Suppressor macrophage treated with lipopolysaccharide for 4 hours (primary cell): Measurements from ENCODE around the gene SEPSECS.
"Not testable (repeated sequence)": the region's sequence is repeated elsewhere in the genome, so short reads cannot be mapped to it uniquely, and the experiment has no call there.

ENCODE experiments used
- DNase-seq: peaks from one replicate; pipeline ENCODE4 v3.0.0-alpha.2; 2020

Gene SEPSECS

DNA sequence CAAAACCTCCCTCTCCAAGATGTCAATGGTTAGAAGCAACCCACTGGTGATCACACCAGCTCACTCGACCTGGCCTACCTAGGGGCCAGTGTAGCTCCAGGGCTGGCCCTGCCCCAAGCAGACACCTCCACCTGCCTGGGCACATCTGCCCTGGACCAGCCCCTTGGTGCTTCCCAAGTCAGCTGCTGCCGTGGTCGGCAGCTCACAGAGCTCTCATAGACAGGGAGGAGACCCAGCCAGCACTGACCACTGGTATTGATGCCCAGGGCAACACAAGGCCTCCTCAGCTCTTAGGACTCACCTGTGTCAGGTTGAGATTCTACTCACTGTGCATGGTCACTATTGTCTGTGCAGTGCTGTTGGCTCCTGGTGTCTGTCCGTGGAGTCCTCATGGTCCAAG is 51.7 kb downstream of the SEPSECS start:
- no peak for DNase-seq

DNA sequence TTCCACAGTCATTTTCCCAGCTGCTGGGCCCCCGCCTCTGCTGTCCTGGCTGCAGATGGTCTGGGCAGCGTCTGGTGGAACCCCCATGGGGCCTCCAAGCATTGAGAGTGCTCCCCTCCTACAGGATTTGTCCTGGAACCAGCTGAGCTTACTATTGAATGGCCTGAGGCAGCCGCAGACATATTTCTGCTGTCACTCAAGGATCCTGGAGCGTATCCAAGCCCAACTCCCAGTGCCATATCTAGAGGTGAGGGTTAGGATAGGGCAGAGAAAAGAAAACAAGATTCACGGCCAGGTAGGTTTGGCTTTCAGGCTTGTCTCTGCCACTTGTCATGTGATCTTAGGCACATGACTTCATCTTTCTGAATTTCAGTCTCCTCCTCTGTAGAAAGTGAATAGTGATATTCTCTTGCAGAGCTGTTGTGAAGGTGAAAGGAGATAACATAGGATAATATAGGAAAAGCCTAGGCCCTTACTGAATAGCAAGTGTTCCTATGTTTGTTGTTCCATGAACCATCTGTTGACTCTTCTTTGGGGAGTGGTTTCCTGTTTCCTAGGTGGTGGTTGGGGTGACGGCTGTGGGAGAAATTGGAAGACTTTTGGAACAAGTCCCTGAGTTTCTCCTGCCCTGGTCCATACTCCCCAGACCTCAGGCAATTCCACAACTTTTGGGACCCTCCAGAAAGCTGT is 52.3 kb downstream of the SEPSECS start:
- DNase-seq = no peak

- DNase-seq = no peak
Measured at GRCh38 chr4:25106363-25107151, 53.7 kb downstream of the SEPSECS start.

GRCh38 chr4:25104591-25104990 is 55.7 kb downstream of the SEPSECS start:
- DNase-seq = peak; percentile 31

DNA sequence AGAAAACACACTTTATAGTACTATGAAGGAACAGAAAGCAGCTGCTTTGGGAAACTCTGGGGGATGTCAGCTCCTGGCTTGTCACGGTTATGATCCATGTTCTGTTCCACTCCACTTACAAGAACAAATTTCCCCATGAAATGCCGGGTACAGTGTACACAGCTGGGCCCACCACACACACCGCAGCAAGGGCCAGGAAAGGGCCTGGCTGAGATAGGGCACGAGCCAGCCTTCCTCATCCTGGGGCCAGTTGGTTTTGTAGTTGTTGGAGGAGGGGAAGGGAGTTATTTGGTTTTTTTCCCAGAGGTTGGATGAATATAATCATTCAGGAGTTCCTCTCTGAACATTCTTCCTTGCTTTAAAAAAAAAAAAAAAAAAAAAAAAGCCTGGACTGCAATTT is 56.8 kb downstream of the SEPSECS start:
- no peak for DNase-seq

DNA sequence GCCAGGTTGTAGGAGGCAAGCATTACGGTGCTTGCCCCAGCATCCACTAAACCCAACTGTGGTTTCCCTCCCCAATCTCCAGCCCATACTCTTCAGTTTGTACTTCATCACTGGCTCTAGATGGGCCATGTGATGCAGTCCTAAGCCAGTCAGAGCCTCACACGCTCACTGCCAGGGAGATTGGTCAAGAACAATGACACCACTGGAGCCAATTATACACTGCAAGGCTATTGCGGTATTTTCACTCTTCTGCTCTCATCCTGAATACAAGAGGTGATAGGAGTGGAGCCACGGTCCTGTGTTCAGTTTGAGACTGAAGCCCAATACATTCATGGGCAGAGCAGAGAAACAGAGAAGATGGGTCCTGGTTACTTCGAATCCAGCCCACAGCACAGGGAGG is 58.4 kb downstream of the SEPSECS start:
- DNase-seq = no peak

GRCh38 chr4:25100710-25101109 is 59.5 kb downstream of the SEPSECS start:
- no peak for DNase-seq

- no peak for DNase-seq
Measured at GRCh38 chr4:25100021-25100555, 60.2 kb downstream of the SEPSECS start.

GRCh38 chr4:25098964-25099891 is 61.0 kb downstream of the SEPSECS start:
- DNase-seq = no peak

DNA sequence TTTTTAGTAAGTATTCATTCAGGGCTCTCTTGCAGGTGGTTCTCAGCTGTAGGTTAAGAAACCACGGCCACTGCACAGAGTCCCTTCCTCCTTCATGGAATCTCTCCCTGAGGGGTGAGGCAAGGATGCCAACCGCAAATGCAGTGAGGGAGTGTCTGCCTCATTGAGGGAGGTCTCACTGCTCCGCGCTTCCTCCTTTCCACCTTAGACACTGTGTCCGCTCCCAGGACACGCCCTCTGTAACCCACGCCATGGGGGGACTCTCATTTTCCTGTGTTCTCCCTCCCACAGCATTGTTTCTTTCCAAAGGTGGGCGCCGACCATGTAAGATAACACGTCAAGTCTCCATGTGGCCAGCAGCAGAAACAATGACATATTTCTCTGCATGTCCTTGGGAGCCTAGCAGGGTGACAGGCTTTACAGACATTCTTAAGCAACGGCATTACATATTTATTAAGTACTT is 63.2 kb downstream of the SEPSECS start:
- DNase-seq = no peak

DNA sequence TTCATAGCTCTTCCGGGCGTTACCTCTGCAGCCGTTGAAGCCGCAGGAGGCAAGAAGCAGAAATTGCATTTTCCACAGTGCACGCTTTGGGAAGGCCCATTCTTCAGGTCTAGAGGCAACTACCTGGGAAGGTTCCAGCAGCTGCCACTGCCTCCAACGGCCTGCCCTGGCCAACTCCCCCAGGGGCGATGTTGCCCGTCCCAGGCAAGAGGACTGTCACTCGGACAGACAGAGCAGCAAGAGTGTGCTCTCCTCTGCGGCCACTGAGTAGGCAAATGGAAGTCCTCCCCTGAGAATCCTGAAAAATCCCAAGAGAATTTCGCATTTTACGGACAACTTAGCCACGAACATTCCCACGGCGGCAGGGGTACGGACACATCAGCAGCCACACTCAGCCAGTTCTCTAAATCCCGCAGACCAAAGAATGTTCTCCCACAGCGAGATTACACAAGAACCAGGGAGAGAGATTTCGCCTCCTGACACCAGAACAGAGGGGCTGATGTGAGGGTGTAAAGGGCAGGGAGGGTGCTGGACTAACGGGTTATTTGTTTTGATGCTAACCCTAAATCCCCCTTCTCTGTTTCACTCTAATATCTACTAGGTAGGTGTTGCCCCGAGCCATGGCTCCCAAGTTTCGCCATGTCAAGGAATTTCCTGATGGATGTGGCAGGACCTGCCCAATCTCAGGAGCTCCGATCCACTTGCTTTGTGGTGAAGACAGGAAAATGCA is 63.8 kb downstream of the SEPSECS start:
- no peak for DNase-seq

DNA sequence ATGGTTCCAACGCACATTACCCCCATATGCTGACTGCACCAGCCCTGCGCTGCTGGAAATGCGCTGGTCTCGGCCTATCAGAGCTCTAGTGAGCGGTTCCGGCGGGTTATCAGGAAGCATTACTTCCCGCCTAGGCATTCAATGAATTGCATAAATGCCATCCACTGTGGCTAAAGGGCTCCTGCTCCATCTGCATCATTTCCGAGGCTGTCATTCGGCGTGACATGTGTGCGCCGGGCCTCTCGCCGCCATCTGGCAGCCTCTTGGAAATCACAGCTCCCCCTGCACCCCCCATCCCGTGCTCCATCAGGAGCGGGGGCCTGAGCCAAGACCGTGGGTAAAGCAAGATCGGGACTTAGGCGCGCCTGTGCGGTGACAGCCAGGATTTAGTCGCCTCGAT is 64.4 kb downstream of the SEPSECS start:
- no peak for DNase-seq

- no peak for DNase-seq
Measured at GRCh38 chr4:25092139-25092538, 68.1 kb downstream of the SEPSECS start.

DNA sequence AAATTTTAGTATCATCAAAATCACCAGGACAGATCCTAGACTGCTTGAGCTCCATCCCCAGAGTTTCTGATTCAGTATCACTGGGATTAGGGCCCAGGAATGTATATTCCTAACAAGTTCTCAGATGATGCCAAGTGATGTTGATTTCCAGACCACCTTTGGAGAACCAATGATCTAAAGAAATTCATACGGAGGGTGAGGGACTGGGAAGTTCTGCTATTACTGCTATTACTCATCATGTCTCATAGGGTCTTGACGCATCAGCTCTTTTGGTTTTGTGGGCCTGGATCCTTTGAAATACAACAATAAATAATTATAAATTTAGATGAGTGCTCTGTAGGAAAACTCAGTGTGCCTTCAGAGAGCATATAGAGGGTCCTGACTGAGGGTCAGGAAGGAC is 69.7 kb downstream of the SEPSECS start:
- DNase-seq = peak; percentile 39

- no peak for DNase-seq
Measured at GRCh38 chr4:25089051-25089763, 71.0 kb downstream of the SEPSECS start.

DNA sequence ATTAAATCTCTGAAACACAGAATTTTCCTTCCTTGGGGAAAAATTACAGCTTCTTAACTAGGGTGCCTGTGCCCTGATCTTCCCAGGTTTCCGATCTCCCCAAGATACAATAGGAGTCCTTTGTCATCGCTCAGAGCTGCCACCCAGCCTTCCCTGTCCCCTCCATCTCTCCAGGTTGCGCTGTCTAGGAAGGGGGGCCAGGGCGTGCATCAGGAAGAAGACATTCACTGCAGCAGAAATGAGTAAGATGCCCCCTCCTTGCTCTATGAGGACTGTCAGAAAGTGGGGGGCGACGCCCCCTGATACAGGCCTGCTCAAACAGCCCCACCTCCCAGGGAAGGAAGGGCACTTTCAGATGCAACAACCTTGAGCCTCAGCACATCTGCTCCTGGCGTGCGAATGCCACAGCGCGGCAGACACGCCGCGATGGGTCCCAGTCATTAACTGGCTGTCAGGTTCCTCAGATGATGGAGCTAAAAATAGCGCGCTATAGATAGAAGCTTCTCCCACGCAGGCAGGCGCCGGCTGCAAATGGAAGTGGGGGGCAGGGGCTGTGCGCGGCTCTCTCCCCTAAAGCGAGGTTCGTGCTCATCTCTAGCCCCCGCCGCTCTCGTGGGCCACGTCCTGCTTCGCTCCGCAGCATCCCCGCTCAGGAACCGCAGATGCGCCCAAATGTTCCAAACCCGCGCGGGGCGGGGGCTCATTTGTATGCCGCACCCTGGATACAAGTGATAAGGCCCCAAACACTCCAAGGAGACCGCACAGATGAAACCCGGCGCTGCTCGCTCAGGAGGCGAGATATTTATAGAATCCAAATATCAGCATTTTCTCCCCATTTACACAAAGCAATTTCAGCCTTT is 71.9 kb downstream of the SEPSECS start:
- DNase-seq = peak; percentile 35

GRCh38 chr4:25085671-25086070 is 74.6 kb downstream of the SEPSECS start:
- DNase-seq = peak; percentile 62

DNA sequence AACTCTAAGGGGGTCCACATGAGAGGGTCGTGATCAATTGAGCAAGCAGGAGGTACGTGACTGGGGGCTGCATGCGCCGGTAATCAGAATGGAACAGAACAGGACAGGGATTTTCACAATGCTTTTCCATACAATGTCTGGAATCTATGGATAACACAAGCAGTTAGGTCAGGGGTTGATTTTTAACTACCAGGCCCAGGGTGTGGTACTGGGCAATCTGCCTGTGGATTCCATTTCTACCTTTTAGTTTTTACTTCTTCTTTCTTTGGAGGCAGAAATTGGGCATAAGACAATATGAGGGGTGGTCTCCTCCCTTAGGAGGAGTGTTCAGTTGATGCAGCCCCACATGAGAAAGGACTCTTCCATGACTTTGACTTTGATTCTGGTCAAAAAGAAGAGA is 76.8 kb downstream of the SEPSECS start:
- DNase-seq = not testable (repeated sequence)

DNA sequence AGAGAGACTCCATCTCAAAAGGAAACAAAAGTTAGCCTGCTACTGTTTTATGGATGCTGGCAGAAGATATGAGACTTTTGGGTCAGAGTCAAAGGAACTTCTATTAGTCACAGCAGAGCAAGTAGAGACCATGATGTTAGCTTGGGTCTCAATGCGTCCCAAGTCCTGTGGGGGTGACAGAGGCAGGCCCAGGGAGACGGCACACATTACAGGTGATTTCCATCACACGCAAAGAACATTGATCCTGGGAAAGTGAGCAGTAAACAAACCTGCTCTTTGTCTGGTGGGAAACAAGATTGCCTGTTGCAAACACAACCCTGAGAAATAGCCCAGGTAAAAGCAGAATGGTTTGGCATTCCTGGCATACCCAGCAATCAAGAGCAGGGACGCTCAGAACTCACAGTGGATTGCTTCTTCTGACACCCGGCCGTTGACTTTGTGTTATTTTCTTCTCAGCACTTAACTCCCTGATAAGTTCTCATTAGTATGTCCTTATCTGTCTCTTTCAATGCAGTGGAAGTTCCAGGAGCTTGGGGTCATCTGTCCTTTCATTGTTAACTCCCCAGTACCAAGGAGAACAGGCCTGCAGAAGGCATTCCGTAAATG is 78.3 kb downstream of the SEPSECS start:
- no peak for DNase-seq

GRCh38 chr4:25080571-25080970 is 79.7 kb downstream of the SEPSECS start:
- DNase-seq = no peak
